ENCODE data around the gene YPEL1. TPM values are rescaled to one million over a fixed set of nuclear protein-coding genes. Genes with fewer than 3 reads are reported as not detected.
A peak's percentile ranks its signal among the peaks of the same experiment; 100 is the strongest.

Gene YPEL1
- total RNA-seq, 1 donor from 2014 or later = 32.2 TPM

DNA sequence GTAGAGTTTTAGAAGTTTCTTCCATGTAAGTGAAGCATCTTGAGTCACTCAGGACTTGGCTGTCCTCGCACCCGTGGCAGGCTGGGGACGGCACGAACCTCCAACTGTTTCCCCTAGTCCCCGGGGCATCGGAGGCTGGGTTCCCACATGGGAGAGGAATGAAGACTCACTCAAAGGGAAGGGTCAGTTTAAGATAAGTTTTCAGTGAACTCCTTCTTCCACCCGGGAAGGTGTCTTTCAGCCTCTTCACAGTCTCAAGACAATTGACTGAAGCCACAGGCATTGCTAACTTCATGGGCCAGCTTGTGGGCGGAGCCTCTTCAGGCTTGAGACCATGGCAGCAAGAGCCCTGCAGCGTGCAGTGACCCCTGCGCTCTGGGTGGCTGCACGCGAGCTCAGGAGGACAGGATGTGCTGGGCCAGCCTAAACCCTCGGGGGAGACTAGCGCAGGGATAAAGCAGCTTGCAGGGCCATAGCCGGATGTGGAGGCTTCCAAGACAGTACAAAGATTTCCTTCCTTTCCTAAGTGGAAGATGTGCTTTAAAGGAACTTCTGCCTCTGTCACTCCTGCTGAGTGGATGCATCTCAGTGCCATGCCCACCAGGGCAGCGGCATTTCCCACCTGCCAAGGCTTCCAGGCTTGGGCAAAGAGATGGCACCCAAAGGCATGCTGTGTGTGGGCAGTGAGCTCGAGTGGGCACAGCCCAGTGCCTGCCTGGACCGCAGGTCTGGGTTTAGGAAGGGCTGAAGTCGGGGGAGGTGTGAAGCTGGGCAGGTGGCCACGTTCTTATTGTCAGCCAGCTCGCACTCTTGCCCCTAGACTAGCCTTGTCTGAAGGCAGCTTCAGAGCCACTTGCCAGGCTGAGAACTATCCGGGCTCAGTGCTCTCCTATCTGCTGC lies 36.9 kb downstream of the YPEL1 start:
- H4K20me1 ChIP-seq (ENCODE audit: low read depth) = peaks cover 8% of the 10 kb centered on the region
- DNase-seq (ENCODE audit: low spot score) = peak; percentile 51

DNA sequence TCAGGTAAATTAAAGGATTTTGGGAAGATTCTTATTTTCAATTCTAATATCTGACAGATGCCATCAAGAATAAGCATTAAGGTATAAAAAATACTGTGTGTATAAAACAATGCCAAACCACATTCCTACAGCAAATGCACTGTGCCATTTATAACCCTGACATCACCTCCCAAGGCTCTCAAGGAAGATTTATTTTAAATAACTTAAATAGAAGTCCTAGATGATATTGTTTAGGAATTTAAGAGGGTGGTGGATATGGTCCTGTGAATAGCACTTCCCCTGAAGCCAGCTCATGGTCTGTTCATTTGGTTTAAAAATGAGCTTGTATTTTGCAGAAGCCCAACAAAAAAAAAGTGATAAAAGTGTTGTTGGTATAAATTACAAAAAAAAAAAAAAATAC lies 37.7 kb downstream of the YPEL1 start:
- DNase-seq (ENCODE audit: low spot score) = no peak
- Mint-ChIP-seq H3K4me3 (no peak overlapping the region), H3K4me1 (peaks cover 12% of the 10 kb centered on the region), H3K27me3 (ENCODE audit: insufficient read depth, low read depth) (peaks cover 12% of the 10 kb centered on the region), H3K9me3 (no peaks in the 10 kb centered on the region), H3K27ac (no peak overlapping the region), H3K36me3 (peaks cover 33% of the 10 kb centered on the region)
- H3K4me2 ChIP-seq = no peak overlapping the region
- no peak overlapping the region for H2AFZ ChIP-seq (replicated peaks)
- no peak overlapping the region for H3K27ac ChIP-seq
- no peaks in the 10 kb centered on the region for H3K9me3 ChIP-seq (ENCODE audit: low read depth)
- H3K36me3 ChIP-seq = no peaks in the 10 kb centered on the region
- no peaks in the 10 kb centered on the region for H3K79me2 ChIP-seq (ENCODE audit: low read depth)
- no peaks in the 10 kb centered on the region for H3K4me1 ChIP-seq
- peaks cover 8% of the 10 kb centered on the region for H3F3A ChIP-seq (ENCODE audit: low read depth)
- H3K4me3 ChIP-seq = no peak overlapping the region
- no peak overlapping the region for H3K9ac ChIP-seq
- peaks cover 8% of the 10 kb centered on the region for H4K20me1 ChIP-seq (ENCODE audit: low read depth)
- no peaks in the 10 kb centered on the region for H3K27me3 ChIP-seq
- TF ChIP-seq EZH2phosphoT487 (IDR thresholded peaks at IDR 0.05) = no peak
- TF ChIP-seq, protein P1, sequence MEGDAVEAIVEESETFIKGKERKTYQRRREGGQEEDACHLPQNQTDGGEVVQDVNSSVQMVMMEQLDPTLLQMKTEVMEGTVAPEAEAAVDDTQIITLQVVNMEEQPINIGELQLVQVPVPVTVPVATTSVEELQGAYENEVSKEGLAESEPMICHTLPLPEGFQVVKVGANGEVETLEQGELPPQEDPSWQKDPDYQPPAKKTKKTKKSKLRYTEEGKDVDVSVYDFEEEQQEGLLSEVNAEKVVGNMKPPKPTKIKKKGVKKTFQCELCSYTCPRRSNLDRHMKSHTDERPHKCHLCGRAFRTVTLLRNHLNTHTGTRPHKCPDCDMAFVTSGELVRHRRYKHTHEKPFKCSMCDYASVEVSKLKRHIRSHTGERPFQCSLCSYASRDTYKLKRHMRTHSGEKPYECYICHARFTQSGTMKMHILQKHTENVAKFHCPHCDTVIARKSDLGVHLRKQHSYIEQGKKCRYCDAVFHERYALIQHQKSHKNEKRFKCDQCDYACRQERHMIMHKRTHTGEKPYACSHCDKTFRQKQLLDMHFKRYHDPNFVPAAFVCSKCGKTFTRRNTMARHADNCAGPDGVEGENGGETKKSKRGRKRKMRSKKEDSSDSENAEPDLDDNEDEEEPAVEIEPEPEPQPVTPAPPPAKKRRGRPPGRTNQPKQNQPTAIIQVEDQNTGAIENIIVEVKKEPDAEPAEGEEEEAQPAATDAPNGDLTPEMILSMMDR (IDR thresholded peaks at IDR 0.05) = no peak
- TF ChIP-seq EZH2 (IDR thresholded peaks at IDR 0.05) = no peak

More for the DNA sequence above, 36.9 kb downstream of the YPEL1 start:
- no peaks in the 10 kb centered on the region for H3K36me3 ChIP-seq
- peaks cover 8% of the 10 kb centered on the region for H3F3A ChIP-seq (ENCODE audit: low read depth)
- H3K27me3 ChIP-seq = no peaks in the 10 kb centered on the region
- H3K4me3 ChIP-seq = no peak overlapping the region
- no peak overlapping the region for H2AFZ ChIP-seq (replicated peaks)
- no peak overlapping the region for H3K27ac ChIP-seq
- Mint-ChIP-seq H3K36me3 (peaks cover 33% of the 10 kb centered on the region), H3K9me3 (no peaks in the 10 kb centered on the region), H3K4me1 (peaks cover 12% of the 10 kb centered on the region), H3K27me3 (ENCODE audit: insufficient read depth, low read depth) (peaks cover 12% of the 10 kb centered on the region), H3K4me3 (peak overlapping the region; percentile 48), H3K27ac (no peak overlapping the region)
- no peaks in the 10 kb centered on the region for H3K4me1 ChIP-seq
- no peak overlapping the region for H3K9ac ChIP-seq
- no peak for TF ChIP-seq EZH2 (IDR thresholded peaks at IDR 0.05)
- TF ChIP-seq, protein P1 (IDR thresholded peaks at IDR 0.05) = no peak
- no peaks in the 10 kb centered on the region for H3K79me2 ChIP-seq (ENCODE audit: low read depth)
- no peak overlapping the region for H3K4me2 ChIP-seq
- no peaks in the 10 kb centered on the region for H3K9me3 ChIP-seq (ENCODE audit: low read depth)

DNA sequence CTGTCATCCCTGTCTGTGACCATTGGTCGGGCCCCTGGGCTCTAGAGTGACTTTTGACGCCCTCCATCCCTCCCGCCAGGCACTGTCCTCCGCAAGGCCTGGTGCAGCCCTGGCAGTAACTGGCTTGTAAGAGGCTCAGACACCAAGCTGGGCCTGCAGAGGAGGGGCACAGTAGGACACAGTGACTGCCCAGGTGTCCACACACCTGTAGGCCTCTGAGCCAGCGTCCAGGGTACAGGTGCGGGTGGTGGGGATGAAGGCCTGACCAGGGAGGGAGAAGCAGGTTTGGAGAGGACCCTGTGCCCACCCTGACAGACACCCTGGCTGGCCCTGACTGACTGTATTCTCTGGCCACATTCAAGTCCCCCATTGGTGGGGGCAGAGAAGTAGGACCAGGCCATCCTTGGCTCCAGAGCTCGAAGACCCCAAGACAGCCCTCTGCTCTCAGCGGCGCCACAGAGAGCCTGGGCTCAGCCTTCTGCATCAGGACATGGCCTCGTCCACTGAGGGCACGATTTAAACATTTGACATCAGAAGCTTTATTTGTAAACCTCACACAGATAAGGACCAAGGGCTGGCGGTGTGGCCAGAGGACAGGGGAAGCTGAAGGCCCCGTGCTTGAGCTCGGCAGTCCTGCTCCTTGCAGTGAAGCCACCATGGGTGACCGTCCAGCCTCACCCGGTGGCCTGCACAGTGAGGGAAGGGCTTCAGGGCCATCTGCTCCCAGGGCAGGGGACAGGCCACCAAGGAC lies 38.4 kb downstream of the YPEL1 start:
- no peak for TF ChIP-seq EZH2 (IDR thresholded peaks at IDR 0.05)
- TF ChIP-seq, protein P1 (IDR thresholded peaks at IDR 0.05) = no peak
- TF ChIP-seq EZH2phosphoT487 (IDR thresholded peaks at IDR 0.05) = no peak
- peaks cover 8% of the 10 kb centered on the region for H3F3A ChIP-seq (ENCODE audit: low read depth)
- Mint-ChIP-seq H3K4me3 (no peak overlapping the region), H3K9me3 (no peaks in the 10 kb centered on the region), H3K4me1 (peaks cover 14% of the 10 kb centered on the region), H3K27me3 (ENCODE audit: insufficient read depth, low read depth) (peaks cover 9% of the 10 kb centered on the region), H3K36me3 (peaks cover 29% of the 10 kb centered on the region), H3K27ac (no peak overlapping the region)
- H3K9me3 ChIP-seq (ENCODE audit: low read depth) = no peaks in the 10 kb centered on the region
- H4K20me1 ChIP-seq (ENCODE audit: low read depth) = peaks cover 8% of the 10 kb centered on the region
- no peak overlapping the region for H3K4me3 ChIP-seq
- H3K36me3 ChIP-seq = no peaks in the 10 kb centered on the region
- DNase-seq (ENCODE audit: low spot score) = no peak
- no peak overlapping the region for H3K4me2 ChIP-seq
- no peaks in the 10 kb centered on the region for H3K79me2 ChIP-seq (ENCODE audit: low read depth)
- no peak overlapping the region for H3K9ac ChIP-seq
- H2AFZ ChIP-seq (replicated peaks) = no peak overlapping the region
- H3K27me3 ChIP-seq = no peaks in the 10 kb centered on the region
- H3K27ac ChIP-seq = no peak overlapping the region
- H3K4me1 ChIP-seq = no peaks in the 10 kb centered on the region

All from neural progenitor cell (in vitro differentiated cells).